ENCODE measurements around the gene RELT.

The RELT gene

DNA sequence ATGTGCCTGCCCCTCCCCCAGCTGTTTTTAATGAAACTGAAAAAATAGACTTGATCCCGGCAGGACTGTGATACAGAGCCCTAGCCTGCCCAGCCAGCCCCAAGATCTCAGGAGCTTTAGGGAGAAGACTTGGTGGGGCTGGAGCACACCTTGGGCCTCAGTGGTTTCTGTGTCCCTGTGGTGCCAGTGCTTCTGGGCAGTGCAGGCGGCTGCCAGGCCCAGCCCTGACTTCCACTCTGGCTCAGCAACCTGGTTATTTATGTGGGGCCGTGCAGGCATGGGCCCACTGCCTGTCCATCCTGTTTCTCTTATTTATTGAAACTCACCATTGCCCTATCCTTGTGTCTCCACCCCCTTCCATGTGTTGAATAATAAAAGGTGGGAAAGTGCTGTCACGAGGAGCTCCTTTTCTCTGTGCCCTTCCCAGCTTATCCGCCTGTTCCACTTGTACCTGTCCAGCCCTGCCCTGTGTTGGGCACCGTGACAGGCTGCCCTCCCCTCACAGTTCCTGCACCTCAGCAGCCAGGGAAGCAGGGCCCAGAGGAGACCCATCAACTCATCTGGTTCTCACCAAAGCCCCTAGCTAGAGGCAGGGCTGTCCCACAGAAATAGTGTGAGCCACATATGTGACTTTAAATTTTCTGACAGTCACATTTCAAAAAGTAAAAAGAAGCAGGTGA is 20.2 kb downstream of the RELT start:
- peaks cover 5 to 34% (median 26%) of the 10 kb centered on the region in 5 donors for H3K4me1 ChIP-seq (ENCODE audit: control insufficient read depth in 5 of 5, insufficient read depth in 5 of 5, low read length in 5 of 5)

DNA sequence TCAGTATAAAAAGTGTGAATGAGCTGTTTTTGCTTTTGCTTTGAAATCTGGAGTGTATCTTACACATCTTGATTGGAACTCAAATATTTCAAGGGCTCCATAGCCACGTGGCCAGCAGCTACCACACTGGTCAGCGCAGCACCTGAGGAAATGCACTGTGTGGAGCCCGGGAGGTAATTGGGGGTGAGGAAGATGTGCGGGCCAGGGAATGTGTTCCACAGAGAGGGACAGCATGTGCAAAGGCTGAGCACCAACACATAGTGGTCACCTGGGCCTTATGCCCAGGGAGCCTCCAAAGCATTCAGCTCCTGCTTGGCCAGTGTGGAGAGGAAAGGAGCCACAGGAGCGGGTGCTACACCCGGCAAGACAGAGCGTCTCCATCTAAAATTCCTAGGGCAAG is 20.8 kb downstream of the RELT start:
- Histone ChIP-seq H3K27ac (ENCODE audit: low read depth, low read length) (no peak overlapping the region), H3K4me3 (ENCODE audit: low read depth in 1 of 5, low read length in 5 of 5) (no peak overlapping the region), H3K9me3 (ENCODE audit: control insufficient read depth in 5 of 5, low read length in 5 of 5) (no peaks in the 10 kb centered on the region), H3K4me1 (ENCODE audit: control insufficient read depth in 5 of 5, insufficient read depth in 5 of 5, low read length in 5 of 5) (peaks cover 5 to 39% (median 30%) of the 10 kb centered on the region in 5 donors), H3K36me3 (ENCODE audit: control insufficient read depth in 5 of 5, insufficient read depth in 5 of 5, low read length in 5 of 5) (peaks cover 0 to 40% (median 0%) of the 10 kb centered on the region in 5 donors), H3K9ac (ENCODE audit: low read length in 5 of 5) (no peak overlapping the region), H3K27me3 (ENCODE audit: control insufficient read depth in 5 of 5, insufficient read depth in 4 of 5, low read length in 5 of 5) (no peaks in the 10 kb centered on the region)

More for the DNA sequence above, 20.2 kb downstream of the RELT start:
- Histone ChIP-seq H3K27ac (ENCODE audit: low read depth, low read length) (no peak overlapping the region), H3K36me3 (ENCODE audit: control insufficient read depth in 5 of 5, insufficient read depth in 5 of 5, low read length in 5 of 5) (peaks cover 0 to 40% (median 0%) of the 10 kb centered on the region in 5 donors), H3K9ac (ENCODE audit: low read length in 5 of 5) (peak overlapping the region in 1 of 5 donors; percentile 10), H3K9me3 (ENCODE audit: control insufficient read depth in 5 of 5, low read length in 5 of 5) (no peaks in the 10 kb centered on the region), H3K27me3 (ENCODE audit: control insufficient read depth in 5 of 5, insufficient read depth in 4 of 5, low read length in 5 of 5) (no peaks in the 10 kb centered on the region), H3K4me3 (ENCODE audit: low read depth in 1 of 5, low read length in 5 of 5) (no peak overlapping the region)

- H3K27ac ChIP-seq (ENCODE audit: low read depth, low read length) = no peak overlapping the region
- no peaks in the 10 kb centered on the region for H3K27me3 ChIP-seq (ENCODE audit: control insufficient read depth in 5 of 5, insufficient read depth in 4 of 5, low read length in 5 of 5)
- no peaks in the 10 kb centered on the region for H3K9me3 ChIP-seq (ENCODE audit: control insufficient read depth in 5 of 5, low read length in 5 of 5)
- H3K4me3 ChIP-seq (ENCODE audit: low read depth in 1 of 5, low read length in 5 of 5) = no peak overlapping the region
- H3K9ac ChIP-seq (ENCODE audit: low read length in 5 of 5) = no peak overlapping the region
- H3K36me3 ChIP-seq (ENCODE audit: control insufficient read depth in 5 of 5, insufficient read depth in 5 of 5, low read length in 5 of 5) = peaks cover 0 to 34% (median 0%) of the 10 kb centered on the region in 5 donors
- peaks cover 5 to 40% (median 30%) of the 10 kb centered on the region in 5 donors for H3K4me1 ChIP-seq (ENCODE audit: control insufficient read depth in 5 of 5, insufficient read depth in 5 of 5, low read length in 5 of 5)
Measured at GRCh38 chr11:73397468-73398131, 21.4 kb downstream of the RELT start.

DNA sequence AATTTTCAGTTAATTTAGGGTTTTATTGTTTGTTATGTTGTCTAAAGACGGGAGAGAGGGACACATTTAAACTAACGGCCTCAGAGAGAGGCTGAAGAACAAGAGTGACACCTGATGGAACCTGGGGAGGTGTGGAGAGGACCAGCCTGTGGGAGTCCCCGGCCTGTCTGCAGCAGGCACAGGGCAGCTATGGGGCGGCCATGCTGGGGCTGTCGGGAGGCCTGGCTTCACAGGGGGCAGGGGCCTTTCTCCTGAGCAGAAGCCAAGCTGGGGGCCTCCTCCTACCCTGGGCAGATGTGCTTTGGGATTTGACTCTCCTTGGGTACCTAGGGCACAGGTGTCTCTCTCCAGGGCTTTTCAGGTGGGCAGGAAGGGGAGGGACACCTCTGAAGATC is 21.9 kb downstream of the RELT start:
- no peaks in the 10 kb centered on the region for H3K27me3 ChIP-seq (ENCODE audit: control insufficient read depth in 5 of 5, insufficient read depth in 4 of 5, low read length in 5 of 5)
- no peak overlapping the region for H3K27ac ChIP-seq (ENCODE audit: low read depth, low read length)
- no peaks in the 10 kb centered on the region for H3K9me3 ChIP-seq (ENCODE audit: control insufficient read depth in 5 of 5, low read length in 5 of 5)
- peaks cover 0 to 33% (median 0%) of the 10 kb centered on the region in 5 donors for H3K36me3 ChIP-seq (ENCODE audit: control insufficient read depth in 5 of 5, insufficient read depth in 5 of 5, low read length in 5 of 5)
- H3K4me3 ChIP-seq (ENCODE audit: low read depth in 1 of 5, low read length in 5 of 5) = no peak overlapping the region
- no peak overlapping the region for H3K9ac ChIP-seq (ENCODE audit: low read length in 5 of 5)
- H3K4me1 ChIP-seq (ENCODE audit: control insufficient read depth in 5 of 5, insufficient read depth in 5 of 5, low read length in 5 of 5) = peaks cover 5 to 37% (median 29%) of the 10 kb centered on the region in 5 donors

- H3K4me1 ChIP-seq (ENCODE audit: control insufficient read depth in 5 of 5, insufficient read depth in 5 of 5, low read length in 5 of 5) = peaks cover 5 to 33% (median 25%) of the 10 kb centered on the region in 5 donors
Measured at GRCh38 chr11:73398721-73399120, 22.5 kb downstream of the RELT start.

DNA sequence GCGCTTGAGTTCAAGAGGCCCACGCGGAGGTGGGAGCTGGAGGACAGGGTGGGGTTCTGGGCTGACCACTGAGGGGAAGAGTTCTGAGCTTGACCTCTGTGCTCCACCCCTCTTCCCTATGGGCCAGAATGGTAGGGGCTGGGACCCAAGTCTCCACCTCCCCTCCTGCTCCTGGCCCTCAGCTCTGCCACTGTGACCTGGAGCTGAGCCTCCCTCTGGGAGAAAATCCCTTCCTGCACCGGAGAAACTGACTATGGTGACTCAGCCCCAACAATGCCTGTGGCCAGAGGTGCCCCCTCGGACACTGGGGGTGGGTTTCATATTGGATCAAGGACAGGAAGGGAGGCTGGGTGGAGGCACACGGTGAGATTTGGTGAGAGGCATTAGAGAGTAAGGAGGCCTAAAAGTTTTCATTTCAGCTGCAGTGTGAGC is 23.0 kb downstream of the RELT start:
- peaks cover 5 to 38% (median 27%) of the 10 kb centered on the region in 5 donors for H3K4me1 ChIP-seq (ENCODE audit: control insufficient read depth in 5 of 5, insufficient read depth in 5 of 5, low read length in 5 of 5)
- no peak overlapping the region for H3K27ac ChIP-seq (ENCODE audit: low read depth, low read length)
- no peak overlapping the region for H3K4me3 ChIP-seq (ENCODE audit: low read depth in 1 of 5, low read length in 5 of 5)
- no peaks in the 10 kb centered on the region for H3K9me3 ChIP-seq (ENCODE audit: control insufficient read depth in 5 of 5, low read length in 5 of 5)
- peaks cover 0 to 30% (median 0%) of the 10 kb centered on the region in 5 donors for H3K36me3 ChIP-seq (ENCODE audit: control insufficient read depth in 5 of 5, insufficient read depth in 5 of 5, low read length in 5 of 5)
- no peak overlapping the region for H3K9ac ChIP-seq (ENCODE audit: low read length in 5 of 5)
- no peaks in the 10 kb centered on the region for H3K27me3 ChIP-seq (ENCODE audit: control insufficient read depth in 5 of 5, insufficient read depth in 4 of 5, low read length in 5 of 5)

More at GRCh38 chr11:73398721-73399120, 22.5 kb downstream of the RELT start:
- Histone ChIP-seq H3K36me3 (ENCODE audit: control insufficient read depth in 5 of 5, insufficient read depth in 5 of 5, low read length in 5 of 5) (peaks cover 0 to 33% (median 0%) of the 10 kb centered on the region in 5 donors), H3K27me3 (ENCODE audit: control insufficient read depth in 5 of 5, insufficient read depth in 4 of 5, low read length in 5 of 5) (no peaks in the 10 kb centered on the region), H3K9me3 (ENCODE audit: control insufficient read depth in 5 of 5, low read length in 5 of 5) (no peaks in the 10 kb centered on the region), H3K4me3 (ENCODE audit: low read depth in 1 of 5, low read length in 5 of 5) (no peak overlapping the region), H3K9ac (ENCODE audit: low read length in 5 of 5) (no peak overlapping the region), H3K27ac (ENCODE audit: low read depth, low read length) (no peak overlapping the region)

DNA sequence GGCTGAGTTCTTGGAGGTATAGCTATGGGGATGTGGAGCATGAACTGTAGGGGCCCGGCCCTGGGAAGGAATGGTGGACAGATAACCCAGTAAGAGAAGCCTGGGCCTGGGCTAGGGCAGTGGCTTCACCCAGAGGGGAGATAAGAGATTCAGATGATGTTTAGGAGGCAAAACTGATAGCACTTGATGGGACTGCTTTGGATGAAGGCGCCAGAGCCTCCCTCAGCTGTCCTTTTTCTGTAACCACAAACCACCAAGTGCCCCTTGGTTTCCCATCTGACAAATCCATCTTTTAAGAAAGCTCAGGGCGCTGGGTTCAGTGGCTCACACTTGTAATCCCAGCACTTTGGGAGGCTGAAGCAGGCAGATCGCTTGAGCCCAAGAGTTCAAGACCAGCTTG is 23.4 kb downstream of the RELT start:
- H3K36me3 ChIP-seq (ENCODE audit: control insufficient read depth in 5 of 5, insufficient read depth in 5 of 5, low read length in 5 of 5) = peaks cover 0 to 25% (median 0%) of the 10 kb centered on the region in 5 donors
- H3K9ac ChIP-seq (ENCODE audit: low read length in 5 of 5) = no peak overlapping the region
- H3K9me3 ChIP-seq (ENCODE audit: control insufficient read depth in 5 of 5, low read length in 5 of 5) = no peaks in the 10 kb centered on the region
- H3K4me3 ChIP-seq (ENCODE audit: low read depth in 1 of 5, low read length in 5 of 5) = no peak overlapping the region
- H3K4me1 ChIP-seq (ENCODE audit: control insufficient read depth in 5 of 5, insufficient read depth in 5 of 5, low read length in 5 of 5) = peaks cover 5 to 38% (median 27%) of the 10 kb centered on the region in 5 donors
- no peak overlapping the region for H3K27ac ChIP-seq (ENCODE audit: low read depth, low read length)
- H3K27me3 ChIP-seq (ENCODE audit: control insufficient read depth in 5 of 5, insufficient read depth in 4 of 5, low read length in 5 of 5) = no peaks in the 10 kb centered on the region

DNA sequence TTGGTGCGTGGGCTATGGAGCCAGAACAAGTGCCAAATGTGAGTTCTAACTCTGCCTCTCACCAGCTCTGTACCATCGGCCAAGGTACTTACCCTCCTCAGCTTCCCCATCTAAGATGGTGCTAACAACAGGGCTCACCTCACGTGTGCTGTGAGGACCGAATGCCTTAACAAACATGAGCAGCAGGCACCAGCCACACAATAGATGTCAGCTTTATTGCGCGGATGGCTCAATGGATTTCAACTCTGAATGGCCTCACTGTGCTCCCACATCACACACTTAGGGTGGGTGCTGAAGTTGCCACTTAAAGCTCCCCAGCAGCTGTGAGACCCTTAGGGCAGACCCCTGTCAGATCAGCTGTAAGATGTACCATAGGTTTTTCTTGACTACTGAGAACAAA is 24.1 kb downstream of the RELT start:
- peaks cover 0 to 20% (median 0%) of the 10 kb centered on the region in 5 donors for H3K36me3 ChIP-seq (ENCODE audit: control insufficient read depth in 5 of 5, insufficient read depth in 5 of 5, low read length in 5 of 5)
- no peak overlapping the region for H3K9ac ChIP-seq (ENCODE audit: low read length in 5 of 5)
- peaks cover 5 to 38% (median 27%) of the 10 kb centered on the region in 5 donors for H3K4me1 ChIP-seq (ENCODE audit: control insufficient read depth in 5 of 5, insufficient read depth in 5 of 5, low read length in 5 of 5)
- no peaks in the 10 kb centered on the region for H3K9me3 ChIP-seq (ENCODE audit: control insufficient read depth in 5 of 5, low read length in 5 of 5)
- H3K27ac ChIP-seq (ENCODE audit: low read depth, low read length) = no peak overlapping the region
- H3K4me3 ChIP-seq (ENCODE audit: low read depth in 1 of 5, low read length in 5 of 5) = no peak overlapping the region
- no peaks in the 10 kb centered on the region for H3K27me3 ChIP-seq (ENCODE audit: control insufficient read depth in 5 of 5, insufficient read depth in 4 of 5, low read length in 5 of 5)

DNA sequence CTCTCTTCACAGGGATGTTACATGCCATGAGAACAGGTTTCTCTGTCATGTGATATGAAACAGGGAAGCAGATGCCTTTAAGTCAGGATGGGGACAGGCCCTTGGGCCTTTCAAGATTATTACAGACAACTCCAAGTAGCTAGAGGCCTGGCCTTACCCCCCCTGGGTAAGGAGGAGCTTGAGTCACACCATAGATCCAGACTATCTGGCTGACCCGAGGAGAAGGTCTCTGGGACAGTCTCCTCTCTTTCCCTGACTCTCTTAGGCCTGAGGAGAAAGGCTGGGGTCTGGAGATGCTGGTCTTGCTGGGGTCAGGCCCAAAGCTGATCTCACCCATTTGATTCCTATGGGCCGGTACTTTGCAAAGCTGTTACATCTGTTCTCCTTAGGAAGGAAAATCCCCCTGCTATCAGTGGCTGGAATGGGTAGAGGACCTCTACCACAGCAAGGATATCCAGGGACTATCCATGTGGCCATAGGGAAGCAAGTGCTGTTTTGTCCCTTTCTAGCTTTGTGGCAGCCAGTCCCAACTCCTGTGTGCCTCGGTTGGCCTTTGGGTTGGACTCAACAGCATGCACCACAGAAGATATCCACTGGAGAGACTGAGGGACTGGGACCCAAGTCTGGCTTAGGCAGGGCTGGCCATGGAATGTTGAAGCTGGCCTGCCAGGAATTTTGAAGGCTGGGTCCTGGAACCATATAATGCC is 25.2 kb downstream of the RELT start:
- Histone ChIP-seq H3K36me3 (ENCODE audit: control insufficient read depth in 5 of 5, insufficient read depth in 5 of 5, low read length in 5 of 5) (peaks cover 0 to 25% (median 6%) of the 10 kb centered on the region in 5 donors), H3K9ac (ENCODE audit: low read length in 5 of 5) (no peak overlapping the region), H3K9me3 (ENCODE audit: control insufficient read depth in 5 of 5, low read length in 5 of 5) (no peaks in the 10 kb centered on the region), H3K4me1 (ENCODE audit: control insufficient read depth in 5 of 5, insufficient read depth in 5 of 5, low read length in 5 of 5) (peaks cover 5 to 33% (median 22%) of the 10 kb centered on the region in 5 donors), H3K27ac (ENCODE audit: low read depth, low read length) (no peak overlapping the region), H3K27me3 (ENCODE audit: control insufficient read depth in 5 of 5, insufficient read depth in 4 of 5, low read length in 5 of 5) (no peaks in the 10 kb centered on the region), H3K4me3 (ENCODE audit: low read depth in 1 of 5, low read length in 5 of 5) (no peak overlapping the region)
